Tibial nerve (tissue), 4 donors: ENCODE results near the gene SLC34A3. TPM values are rescaled to one million over a fixed set of nuclear protein-coding genes. Genes with fewer than 3 reads are reported as not detected.

Source experiments
- DNase-seq, 2 donors: peaks; one replicate each; pipeline ENCODE4 v3.0.0-alpha.2; 2019; ENCODE audit warnings: low spot score in 2 of 2
- H3K27ac ChIP-seq, 4 donors: fragments of 200-600 bp; sonication (generic) in 3 of 4; one replicate each; pipeline ENCODE4 v1.5.1; 2017 to 2019; ENCODE audit warnings: mild to moderate bottlenecking in 1 of 4
- H3K27me3 ChIP-seq, 2 donors: fragments of 200-600 bp; sonication (generic) in 1 of 2; one replicate each; pipeline versions ENCODE4 v1.5.1 to v1.6.0; 2017 to 2019
- H3K36me3 ChIP-seq, 3 donors: fragments of 200-600 bp; sonication (generic); one replicate each; pipeline ENCODE4 v1.5.1; 2018 to 2019
- H3K4me1 ChIP-seq, 4 donors: fragments of 200-600 bp; sonication (generic) in 3 of 4; one replicate each; pipeline ENCODE4 v1.5.1; 2017 to 2019
- H3K4me3 ChIP-seq, 4 donors: fragments of 200-600 bp; sonication (generic) in 3 of 4; one replicate each; pipeline ENCODE4 v1.5.1; 2017 to 2019; ENCODE audit warnings: mild to moderate bottlenecking in 1 of 4, moderate library complexity in 1 of 4
- H3K9me3 ChIP-seq, 4 donors: fragments of 200-600 bp; sonication (generic) in 3 of 4; one replicate each; pipeline ENCODE4 v1.5.1; 2017 to 2019
- CTCF ChIP-seq, 5 experiments: fragments of 200-600 bp in 3 of 5; fragments of 450-650 bp in 2 of 5; sonication (generic) in 3 of 5; IDR thresholded peaks; one replicate each; pipeline ENCODE4 v1.5.1; 2016 to 2019; ENCODE audit warnings: antibody characterized with exemption in 5 of 5, mild to moderate bottlenecking in 3 of 5, moderate library complexity in 2 of 5
- EP300 ChIP-seq, 2 donors: sonication (generic); formaldehyde crosslinking; IDR thresholded peaks; one replicate each; pipeline ENCODE4 v1.6.1; 2017; ENCODE audit warnings: antibody characterized with exemption in 2 of 2, mild to moderate bottlenecking in 1 of 2
- POLR2A ChIP-seq, 2 donors: fragments of 450-650 bp; IDR thresholded peaks; one replicate each; pipeline ENCODE4 v1.6.1; 2017; ENCODE audit warnings: antibody characterized with exemption in 2 of 2, mild to moderate bottlenecking in 2 of 2, moderate library complexity in 2 of 2
- WGBS, 2 donors: methylation state at CpG; one replicate each; pipeline ENCODE4 v1.1.5; 2018; 5-methylcytosine and 5-hydroxymethylcytosine counted together
- total RNA-seq, 4 donors: library from RNA; depleted of rRNA; stranded (reverse); fragments of >200 nt; gene quantifications; one replicate each; pipeline ENCODE4 v1.1.0, GENCODE V29; 2016

The SLC34A3 gene
- total RNA-seq, 4 donors from 2014 or later: not detected

GRCh38 chr9:137216188-137216965, 14.3 kb upstream of the SLC34A3 start:
- Histone ChIP-seq H3K27ac (peak overlapping the region in 3 of 4 donors; percentile 54 to 80 (median 76)), H3K27me3 (no peaks in the 10 kb centered on the region), H3K4me3 (no peak overlapping the region), H3K36me3 (peaks cover 0 to 37% (median 0%) of the 10 kb centered on the region in 3 donors), H3K9me3 (no peaks in the 10 kb centered on the region), H3K4me1 (peaks cover 0 to 47% (median 17%) of the 10 kb centered on the region in 4 donors)
- TF ChIP-seq POLR2A (IDR thresholded peaks at IDR 0.05): no peak
- no peak for TF ChIP-seq EP300 (IDR thresholded peaks at IDR 0.05)
- TF ChIP-seq CTCF (IDR thresholded peaks at IDR 0.05): no peak
- DNase-seq: no peak
- WGBS, 2 donors: 81 to 85% methylated on average over 16 to 19 of the region's 30 CpGs

DNA sequence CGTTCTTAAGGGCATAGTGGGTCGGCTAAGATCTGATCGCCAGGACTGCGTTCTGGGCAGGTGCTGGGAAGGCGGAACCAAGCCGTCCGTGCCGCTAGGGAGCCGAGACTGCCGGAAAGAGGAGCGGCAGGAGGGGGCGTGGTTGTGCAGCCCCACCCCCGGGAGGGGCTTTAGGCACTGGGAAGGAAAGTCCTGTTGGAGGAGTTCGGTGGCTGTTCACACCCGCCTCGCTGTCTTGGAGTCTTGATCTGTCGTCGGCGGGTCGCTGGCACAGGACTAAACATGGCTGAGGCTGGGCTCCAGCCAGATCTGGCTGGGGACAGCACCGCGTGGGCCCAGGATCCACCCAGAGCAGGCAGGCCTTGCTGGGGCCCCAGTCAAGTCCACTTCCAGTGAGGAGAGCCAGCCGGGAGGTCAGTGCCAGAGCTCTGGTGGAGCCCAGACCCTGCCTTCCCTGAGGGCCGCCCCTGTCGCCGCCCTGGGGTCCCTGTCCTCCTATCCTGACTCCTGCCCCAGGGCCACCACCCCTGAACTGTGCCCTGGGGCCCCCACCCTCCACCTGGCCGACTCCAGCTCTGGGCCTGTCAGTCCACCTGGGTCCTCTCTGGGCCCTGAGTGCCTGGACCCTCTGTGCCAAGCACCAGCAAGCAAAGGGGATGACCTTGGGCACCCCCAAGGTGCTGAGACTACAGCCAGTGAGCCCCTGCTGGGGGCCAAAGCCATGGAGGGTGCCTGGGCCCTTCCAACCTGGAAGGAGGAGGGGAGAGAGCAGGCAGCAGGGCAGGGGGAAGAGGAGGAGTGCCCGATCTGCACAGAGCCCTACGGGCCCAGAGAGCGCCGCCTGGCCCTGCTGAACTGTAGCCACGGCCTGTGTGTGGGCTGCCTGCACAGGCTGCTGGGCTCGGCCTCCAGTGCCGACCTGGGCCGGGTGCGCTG, 13.2 kb upstream of the SLC34A3 start:
- peak; percentile 43 to 48 for DNase-seq
- TF ChIP-seq POLR2A (IDR thresholded peaks at IDR 0.05): peak in 1 of 2 donors; percentile 29
- peak in 1 of 5 experiments; percentile 20 for TF ChIP-seq CTCF (IDR thresholded peaks at IDR 0.05)
- peak in 1 of 2 donors; percentile 53 for TF ChIP-seq EP300 (IDR thresholded peaks at IDR 0.05)
- peak overlapping the region in 3 of 4 donors; percentile 76 to 83 (median 80) for H3K27ac ChIP-seq
- peaks cover 0 to 37% (median 0%) of the 10 kb centered on the region in 3 donors for H3K36me3 ChIP-seq
- no peaks in the 10 kb centered on the region for H3K27me3 ChIP-seq
- 52 to 65% methylated on average over 14 to 29 of the region's 36 CpGs for WGBS, 2 donors
- peaks cover 0 to 55% (median 23%) of the 10 kb centered on the region in 4 donors for H3K4me1 ChIP-seq
- H3K9me3 ChIP-seq: no peaks in the 10 kb centered on the region
- peak overlapping the region in 2 of 4 donors; percentile 31 to 40 for H3K4me3 ChIP-seq

DNA sequence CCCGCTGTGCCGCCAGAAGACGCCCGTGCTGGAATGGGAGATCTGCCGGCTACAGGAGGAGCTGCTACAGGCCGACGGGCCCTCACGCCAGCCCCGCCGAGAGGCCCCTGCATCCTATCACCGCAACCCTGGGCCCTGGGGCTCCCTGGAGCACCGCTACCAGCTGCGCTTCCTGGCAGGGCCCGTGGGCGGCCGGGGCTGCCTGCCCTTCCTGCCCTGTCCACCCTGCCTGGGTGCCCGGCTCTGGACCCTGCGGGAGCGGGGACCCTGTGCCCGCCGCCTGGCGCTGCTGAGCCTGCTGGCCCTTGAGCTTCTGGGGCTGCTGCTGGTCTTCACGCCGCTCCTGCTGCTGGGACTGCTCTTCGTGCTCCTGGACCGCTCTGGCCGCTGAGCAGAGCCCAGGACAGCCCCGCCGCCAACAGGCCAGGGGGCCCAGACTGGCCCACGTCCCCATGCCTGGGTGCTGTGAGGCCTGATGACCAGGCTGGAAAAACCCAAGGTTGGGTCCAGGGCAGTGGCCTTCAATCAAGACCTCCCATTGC, 12.4 kb upstream of the SLC34A3 start:
- Histone ChIP-seq H3K36me3 (peaks cover 0 to 37% (median 0%) of the 10 kb centered on the region in 3 donors), H3K4me1 (peaks cover 0 to 61% (median 28%) of the 10 kb centered on the region in 4 donors), H3K27ac (peak overlapping the region in 3 of 4 donors; percentile 76 to 83 (median 80)), H3K27me3 (no peaks in the 10 kb centered on the region), H3K9me3 (no peaks in the 10 kb centered on the region), H3K4me3 (peak overlapping the region in 2 of 4 donors; percentile 31 to 40)
- TF ChIP-seq CTCF (IDR thresholded peaks at IDR 0.05) (no peak), POLR2A (IDR thresholded peaks at IDR 0.05) (no peak), EP300 (IDR thresholded peaks at IDR 0.05) (no peak)
- WGBS, 2 donors: 81 to 82% methylated on average over 8 to 29 of the region's 30 CpGs
- no peak for DNase-seq

GRCh38 chr9:137218754-137219271, 11.9 kb upstream of the SLC34A3 start:
- no peak overlapping the region for H3K4me3 ChIP-seq
- H3K27ac ChIP-seq: peak overlapping the region in 2 of 4 donors; percentile 80 to 83
- WGBS, 2 donors: 69 to 82% methylated on average over 12 of the region's 12 CpGs
- no peaks in the 10 kb centered on the region for H3K9me3 ChIP-seq
- H3K36me3 ChIP-seq: peaks cover 0 to 32% (median 0%) of the 10 kb centered on the region in 3 donors
- peaks cover 0 to 63% (median 30%) of the 10 kb centered on the region in 4 donors for H3K4me1 ChIP-seq
- TF ChIP-seq CTCF (IDR thresholded peaks at IDR 0.05) (no peak), EP300 (IDR thresholded peaks at IDR 0.05) (no peak), POLR2A (IDR thresholded peaks at IDR 0.05) (no peak)
- no peak for DNase-seq
- no peaks in the 10 kb centered on the region for H3K27me3 ChIP-seq
